ENCODE results near the gene CAPRIN2. TPM values are rescaled to one million over a fixed set of nuclear protein-coding genes. Genes with fewer than 3 reads are reported as not detected.

Gene CAPRIN2, protein sequence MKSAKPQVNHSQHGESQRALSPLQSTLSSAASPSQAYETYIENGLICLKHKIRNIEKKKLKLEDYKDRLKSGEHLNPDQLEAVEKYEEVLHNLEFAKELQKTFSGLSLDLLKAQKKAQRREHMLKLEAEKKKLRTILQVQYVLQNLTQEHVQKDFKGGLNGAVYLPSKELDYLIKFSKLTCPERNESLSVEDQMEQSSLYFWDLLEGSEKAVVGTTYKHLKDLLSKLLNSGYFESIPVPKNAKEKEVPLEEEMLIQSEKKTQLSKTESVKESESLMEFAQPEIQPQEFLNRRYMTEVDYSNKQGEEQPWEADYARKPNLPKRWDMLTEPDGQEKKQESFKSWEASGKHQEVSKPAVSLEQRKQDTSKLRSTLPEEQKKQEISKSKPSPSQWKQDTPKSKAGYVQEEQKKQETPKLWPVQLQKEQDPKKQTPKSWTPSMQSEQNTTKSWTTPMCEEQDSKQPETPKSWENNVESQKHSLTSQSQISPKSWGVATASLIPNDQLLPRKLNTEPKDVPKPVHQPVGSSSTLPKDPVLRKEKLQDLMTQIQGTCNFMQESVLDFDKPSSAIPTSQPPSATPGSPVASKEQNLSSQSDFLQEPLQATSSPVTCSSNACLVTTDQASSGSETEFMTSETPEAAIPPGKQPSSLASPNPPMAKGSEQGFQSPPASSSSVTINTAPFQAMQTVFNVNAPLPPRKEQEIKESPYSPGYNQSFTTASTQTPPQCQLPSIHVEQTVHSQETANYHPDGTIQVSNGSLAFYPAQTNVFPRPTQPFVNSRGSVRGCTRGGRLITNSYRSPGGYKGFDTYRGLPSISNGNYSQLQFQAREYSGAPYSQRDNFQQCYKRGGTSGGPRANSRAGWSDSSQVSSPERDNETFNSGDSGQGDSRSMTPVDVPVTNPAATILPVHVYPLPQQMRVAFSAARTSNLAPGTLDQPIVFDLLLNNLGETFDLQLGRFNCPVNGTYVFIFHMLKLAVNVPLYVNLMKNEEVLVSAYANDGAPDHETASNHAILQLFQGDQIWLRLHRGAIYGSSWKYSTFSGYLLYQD
- total RNA-seq = 46.5 and 53.5 TPM in 2 replicates

DNA sequence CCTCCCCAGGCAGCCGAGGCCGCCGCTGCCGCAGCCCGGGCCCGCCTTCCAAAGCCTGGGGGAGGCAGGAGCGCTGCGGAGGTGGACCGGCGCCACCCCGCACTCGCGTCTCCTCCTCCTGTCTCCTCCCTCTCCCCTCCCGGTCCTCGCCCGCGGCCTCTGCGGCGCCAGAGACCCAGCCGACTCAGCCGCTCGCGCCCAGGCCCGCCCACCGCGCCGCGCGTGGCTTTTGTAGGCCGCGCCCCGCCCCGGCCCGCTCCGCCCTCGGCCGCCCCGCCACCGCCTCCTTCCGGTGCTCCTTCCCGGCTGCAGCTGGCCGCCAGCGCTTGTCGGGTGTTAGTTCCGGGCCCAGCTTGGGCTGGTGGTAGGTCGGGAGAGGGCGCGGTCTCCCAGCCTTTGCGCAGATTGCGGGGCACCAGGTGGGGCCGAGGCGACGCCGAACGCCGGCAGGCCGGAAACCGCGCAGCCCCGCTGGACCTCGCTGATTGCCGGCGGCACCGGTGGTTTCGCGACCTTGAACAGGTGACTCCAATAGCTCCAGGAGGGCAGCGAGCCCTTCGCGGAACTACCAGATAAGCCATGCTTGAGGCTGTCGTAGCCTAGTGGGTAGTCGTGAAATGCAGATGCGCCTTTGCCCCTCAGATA, at the start of gene CAPRIN2:
Gene CAPRIN2, minus strand, starts transcription at position 202 of the 645 bp plus-strand sequence. CDS start 1,431 bp downstream, outside the sequence.

GRCh38 chr12:30695199-30696102, 59.3 kb downstream of the CAPRIN2 start, which contains the start of gene IPO8:
TSS of gene IPO8 (minus strand) at chr12:30695869. CDS start at chr12:30695647, 222 bp downstream.

Other genes starting within 250 kb of the CAPRIN2 start
- gene IPO8, start 59.1 kb downstream of the CAPRIN2 start, total RNA-seq = 29.3 and 31.6 TPM in 2 replicates
- under 0.01 and 0.28 TPM in 2 replicates for gene TSPAN11, start 171.8 kb upstream of the CAPRIN2 start, total RNA-seq

Data from regular cardiac myocyte (primary cell).